H9 (cell line): ENCODE data around the gene NEK4. TPM values are rescaled to one million over a fixed set of nuclear protein-coding genes. Genes with fewer than 3 reads are reported as not detected.
"Not testable (repeated sequence)": the region's sequence is repeated elsewhere in the genome, so short reads cannot be mapped to it uniquely, and the experiment has no call there.

Experiments
- DNase-seq: peaks from one replicate; pipeline ENCODE4 v3.0.0-alpha.2; 2017
- H2AFZ ChIP-seq: one replicate; pipeline ENCODE4 v1.6.1; 2013; ENCODE audit warnings: mild to moderate bottlenecking, low read length, control low read depth, moderate library complexity
- H2AK5ac ChIP-seq: 2 replicates; pipeline ENCODE4 v1.6.1; 2013; ENCODE audit warnings: low read length, control low read depth, mixed read lengths; ENCODE audit not compliant: insufficient read length
- H2BK120ac ChIP-seq: one replicate; pipeline ENCODE4 v1.6.1; 2013; ENCODE audit warnings: low read depth, mild to moderate bottlenecking, low read length, control low read depth, inconsistent platforms; ENCODE audit not compliant: poor library complexity, severe bottlenecking
- H2BK12ac ChIP-seq: 2 replicates; pipeline ENCODE4 v1.6.1; 2013; ENCODE audit warnings: low read length, control low read depth, mixed read lengths, low read depth; ENCODE audit not compliant: insufficient read length
- H2BK15ac ChIP-seq: 2 replicates; pipeline ENCODE4 v1.6.1; 2013; ENCODE audit warnings: low read depth, low read length, control low read depth
- H2BK20ac ChIP-seq: one replicate; pipeline ENCODE4 v1.6.1; 2013; ENCODE audit warnings: low read depth, mild to moderate bottlenecking, low read length, control low read depth, inconsistent platforms; ENCODE audit not compliant: poor library complexity, severe bottlenecking
- H2BK5ac ChIP-seq: 2 replicates; pipeline ENCODE4 v1.6.1; 2013; ENCODE audit warnings: low read length, control low read depth, mixed read lengths; ENCODE audit not compliant: insufficient read length
- H3K14ac ChIP-seq: 2 replicates; pipeline ENCODE4 v1.6.1; 2013; ENCODE audit warnings: low read length, control low read depth; ENCODE audit not compliant: insufficient read depth
- H3K18ac ChIP-seq: 2 replicates; pipeline ENCODE4 v1.6.1; 2013; ENCODE audit warnings: low read depth, mild to moderate bottlenecking, mixed read lengths, low read length, control low read depth; ENCODE audit not compliant: insufficient read length
- H3K23ac ChIP-seq: 2 replicates; pipeline ENCODE4 v1.6.1; 2013; ENCODE audit warnings: low read length, control low read depth, mixed read lengths, low read depth; ENCODE audit not compliant: insufficient read length
- H3K23me2 ChIP-seq: 2 replicates; pipeline ENCODE4 v1.6.1; 2013; ENCODE audit warnings: low read depth, mild to moderate bottlenecking, mixed read lengths, low read length, control low read depth; ENCODE audit not compliant: insufficient read length, poor library complexity, severe bottlenecking
- H3K27ac ChIP-seq: 2 replicates; pipeline ENCODE4 v1.5.1; 2013; ENCODE audit warnings: low read length, control low read depth, mixed read lengths, low read depth; ENCODE audit not compliant: insufficient read length
- H3K27me3 ChIP-seq: 2 replicates; pipeline ENCODE4 v1.6.1; 2013; ENCODE audit warnings: low read length, control low read depth, inconsistent platforms; ENCODE audit not compliant: insufficient read depth
- H3K4ac ChIP-seq: 2 replicates; pipeline ENCODE4 v1.6.1; 2013; ENCODE audit warnings: low read depth, mild to moderate bottlenecking, control low read depth, inconsistent platforms, low read length, moderate library complexity
- H3K4me1 ChIP-seq: 2 replicates; pipeline ENCODE4 v1.6.1; 2013; ENCODE audit warnings: low read length, control low read depth, inconsistent platforms; ENCODE audit not compliant: insufficient read depth
- H3K4me2 ChIP-seq: 2 replicates; pipeline ENCODE4 v1.6.1; 2013; ENCODE audit warnings: low read length, control low read depth, mixed read lengths; ENCODE audit not compliant: insufficient read length, insufficient read depth
- H3K56ac ChIP-seq: 2 replicates; pipeline ENCODE4 v1.6.1; 2013; ENCODE audit warnings: low read depth, mild to moderate bottlenecking, mixed read lengths, low read length, control low read depth; ENCODE audit not compliant: insufficient read length
- H3K79me1 ChIP-seq: 2 replicates; pipeline ENCODE4 v1.6.1; 2013; ENCODE audit warnings: low read depth, mild to moderate bottlenecking, moderate library complexity, low read length, control low read depth, inconsistent platforms; ENCODE audit not compliant: insufficient read depth, poor library complexity, severe bottlenecking
- H3K79me2 ChIP-seq: 2 replicates; pipeline ENCODE4 v1.6.1; 2013; ENCODE audit warnings: low read length, control low read depth, inconsistent platforms; ENCODE audit not compliant: insufficient read depth
- H3K9ac ChIP-seq: 2 replicates; pipeline ENCODE4 v1.6.1; 2013; ENCODE audit warnings: low read length, control low read depth, mixed read lengths; ENCODE audit not compliant: insufficient read length; ENCODE audit errors: extremely low read depth
- H3K9me3 ChIP-seq: one replicate; pipeline ENCODE4 v1.6.1; 2013; ENCODE audit warnings: low read depth, low read length, inconsistent platforms; ENCODE audit not compliant: control insufficient read depth
- H3T11ph ChIP-seq: one replicate; pipeline ENCODE4 v1.6.1; 2013; ENCODE audit warnings: mild to moderate bottlenecking, low read length, control low read depth, inconsistent platforms
- H4K20me1 ChIP-seq: one replicate; pipeline ENCODE4 v1.6.1; 2013; ENCODE audit not compliant: control insufficient read depth, insufficient read length, insufficient read depth
- H4K5ac ChIP-seq: 2 replicates; pipeline ENCODE4 v1.6.1; 2013; ENCODE audit warnings: low read depth, mild to moderate bottlenecking, mixed read lengths, low read length, control low read depth; ENCODE audit not compliant: insufficient read length
- H4K8ac ChIP-seq: replicated peaks from 2 replicates; pipeline ENCODE4 v1.6.1; 2013; ENCODE audit warnings: low read length, control low read depth, mixed read lengths, low read depth; ENCODE audit not compliant: insufficient read length
- H4K91ac ChIP-seq: 2 replicates; pipeline ENCODE4 v1.6.1; 2013; ENCODE audit warnings: low read depth, mild to moderate bottlenecking, moderate library complexity, mixed read lengths, low read length, control low read depth; ENCODE audit not compliant: insufficient read length
- H3K27ac Mint-ChIP-seq, 3 experiments: 2 replicates in 2 of 3; 3 replicates in 1 of 3; pipeline ENCODE4 v1.8.0; 2020 to 2021; ENCODE audit warnings: mixed read lengths in 3 of 3, mild to moderate bottlenecking in 1 of 3, moderate library complexity in 1 of 3
- H3K27me3 Mint-ChIP-seq: 2 replicates; pipeline ENCODE4 v1.8.0; 2021; ENCODE audit warnings: low read depth, mild to moderate bottlenecking, moderate library complexity, mixed read lengths
- H3K36me3 Mint-ChIP-seq, 3 experiments: 2 replicates in 2 of 3; 3 replicates in 1 of 3; pipeline ENCODE4 v1.8.0; 2020 to 2021; ENCODE audit warnings: low read depth in 3 of 3, mixed read lengths in 3 of 3; ENCODE audit not compliant: insufficient read depth in 1 of 3
- H3K4me1 Mint-ChIP-seq, 2 experiments: 2 replicates each; pipeline ENCODE4 v1.8.0; 2020; ENCODE audit warnings: mixed read lengths in 2 of 2
- H3K4me3 Mint-ChIP-seq, 2 experiments: 2 replicates in 1 of 2; 3 replicates in 1 of 2; pipeline ENCODE4 v1.8.0; 2020 to 2021; ENCODE audit warnings: mild to moderate bottlenecking in 2 of 2, mixed read lengths in 2 of 2, moderate library complexity in 1 of 2
- H3K9me3 Mint-ChIP-seq, 2 experiments: 2 replicates in 1 of 2; 3 replicates in 1 of 2; pipeline ENCODE4 v1.8.0; 2020; ENCODE audit warnings: mild to moderate bottlenecking in 2 of 2, mixed read lengths in 2 of 2, moderate library complexity in 1 of 2
- CTCF ChIP-seq: fragments of 200-600 bp; sonication (generic); conservative IDR thresholded peaks from 3 replicates; pipeline ENCODE4 v1.8.0; 2021; ENCODE audit warnings: antibody characterized with exemption, mild to moderate bottlenecking
- WGBS: extraction: QIAGEN DNeasy Blood & Tissue Kit; methylation state at CpG from one replicate; pipeline ENCODE4 v1.1.7; 2013; ENCODE audit warnings: missing lambda C conversion rate, low lambda C conversion rate, mixed read lengths; ENCODE audit not compliant: insufficient read length; ENCODE audit errors: extremely low coverage; 5-methylcytosine and 5-hydroxymethylcytosine counted together
- total RNA-seq: library from RNA; stranded (reverse); gene quantifications from 2 replicates; pipeline ENCODE4 v1.2.1, GENCODE V29; 2021

The NEK4 gene
- total RNA-seq, 1 experiment from 2014 or later, result 36.0 TPM

- no peak within 1 kb of the TSS for H3K4me3 Mint-ChIP-seq
- no peak within 1 kb of the TSS for H3K4ac ChIP-seq
- no peak within 1 kb of the TSS for H3K56ac ChIP-seq
- no peak within 1 kb of the TSS for H3K9ac ChIP-seq
- H3K27me3 ChIP-seq, result no peaks in the 10 kb centered on the region
- no peaks in the 10 kb centered on the region for H3K79me2 ChIP-seq
- no peak within 1 kb of the TSS for H2AFZ ChIP-seq
- no peak within 1 kb of the TSS for H3K4me2 ChIP-seq
- no peak for TF ChIP-seq CTCF
- H2BK15ac ChIP-seq, result no peak within 1 kb of the TSS
- no peak within 1 kb of the TSS for H2AK5ac ChIP-seq
- H3K9me3 Mint-ChIP-seq, result no peaks in the 10 kb centered on the region
- H2BK20ac ChIP-seq, result no peak within 1 kb of the TSS
- H4K91ac ChIP-seq, result no peak within 1 kb of the TSS
- H3K4me1 ChIP-seq, result peaks cover 3% of the 10 kb centered on the region
- no peak within 1 kb of the TSS for H3K18ac ChIP-seq
- H3K9me3 ChIP-seq, result no peaks in the 10 kb centered on the region
- H2BK120ac ChIP-seq, result no peak within 1 kb of the TSS
- H3K79me1 ChIP-seq, result no peaks in the 10 kb centered on the region
- H3K27ac Mint-ChIP-seq, result no peak within 1 kb of the TSS
- H4K8ac ChIP-seq, result no peak within 1 kb of the TSS
- no peak within 1 kb of the TSS for H4K5ac ChIP-seq
- WGBS, result no CpG with 5 or more reads among the region's 12 CpGs
- H3K27me3 Mint-ChIP-seq, result peaks cover 13% of the 10 kb centered on the region
- H3K23ac ChIP-seq, result no peak within 1 kb of the TSS
- no peak within 1 kb of the TSS for H2BK5ac ChIP-seq
- no peak for DNase-seq
- H3K14ac ChIP-seq, result no peak within 1 kb of the TSS
- H4K20me1 ChIP-seq, result no peaks in the 10 kb centered on the region
- no peak within 1 kb of the TSS for H3K27ac ChIP-seq
- no peak within 1 kb of the TSS for H3T11ph ChIP-seq
- no peaks in the 10 kb centered on the region for H3K36me3 Mint-ChIP-seq
- H2BK12ac ChIP-seq, result no peak within 1 kb of the TSS
- peaks cover 7 to 8% of the 10 kb centered on the region in 2 experiments for H3K4me1 Mint-ChIP-seq
- H3K23me2 ChIP-seq, result no peaks in the 10 kb centered on the region
Measured at GRCh38 chr3:52777127-52777958, 6.6 kb upstream of the NEK4 start, which contains the start of gene ITIH1. Gene ITIH1 (plus strand): TSS chr3:52777599. CDS start chr3:52777616, 17 bp downstream.

GRCh38 chr3:52776486-52776885 lies 5.7 kb upstream of the NEK4 start:
- H2AFZ ChIP-seq, result not testable (repeated sequence)

More at GRCh38 chr3:52776486-52776885, 5.7 kb upstream of the NEK4 start:
- not testable (repeated sequence) for H2BK120ac ChIP-seq, H4K5ac ChIP-seq, H3K9me3 ChIP-seq, H3K14ac ChIP-seq, H3K18ac ChIP-seq, H2BK12ac ChIP-seq, H4K91ac ChIP-seq, H3K23me2 ChIP-seq, H3K36me3 Mint-ChIP-seq, H3K4me3 Mint-ChIP-seq, H3K79me1 ChIP-seq, H4K20me1 ChIP-seq, H4K8ac ChIP-seq, H3K79me2 ChIP-seq, H3K4me1 Mint-ChIP-seq, H2BK15ac ChIP-seq, DNase-seq, H2AK5ac ChIP-seq, H3K56ac ChIP-seq, H3K4me2 ChIP-seq, H3K27ac Mint-ChIP-seq, H3K4me1 ChIP-seq, H3K9me3 Mint-ChIP-seq, H3K4ac ChIP-seq, H3K9ac ChIP-seq, H3K27me3 ChIP-seq, H3K23ac ChIP-seq, H2BK20ac ChIP-seq, H3T11ph ChIP-seq, H3K27ac ChIP-seq, H2BK5ac ChIP-seq
- no CpG with 5 or more reads among the region's 6 CpGs for WGBS
- peaks cover 11% of the 10 kb centered on the region for H3K27me3 Mint-ChIP-seq
